Sigmoid colon (tissue), 7 donors: ENCODE results near the gene LRP11. TPM values are rescaled to one million over a fixed set of nuclear protein-coding genes. Genes with fewer than 3 reads are reported as not detected.

ENCODE experiments used
- DNase-seq: peaks from one replicate; pipeline ENCODE4 v3.0.0-alpha.2; 2019
- H3K27ac ChIP-seq, 4 donors: fragments of 200-600 bp; sonication (generic); one replicate each; pipeline ENCODE4 v1.5.1; 2016 to 2019; ENCODE audit warnings: mild to moderate bottlenecking in 1 of 4
- H3K27me3 ChIP-seq, 3 donors: fragments of 200-600 bp; sonication (generic); one replicate each; pipeline ENCODE4 v1.5.1; 2019; ENCODE audit warnings: mild to moderate bottlenecking in 1 of 3
- H3K36me3 ChIP-seq, 4 donors: fragments of 200-600 bp; sonication (generic); one replicate each; pipeline ENCODE4 v1.5.1; 2016 to 2019
- H3K4me1 ChIP-seq, 4 donors: fragments of 200-600 bp; sonication (generic); one replicate each; pipeline ENCODE4 v1.5.1; 2017 to 2019
- H3K4me3 ChIP-seq, 4 donors: fragments of 200-600 bp; sonication (generic); one replicate each; pipeline ENCODE4 v1.5.1; 2017 to 2019; ENCODE audit warnings: mild to moderate bottlenecking in 2 of 4, moderate library complexity in 1 of 4
- H3K9me3 ChIP-seq, 4 donors: fragments of 200-600 bp in 3 of 4; sonication (generic) in 3 of 4; one replicate each; pipeline versions ENCODE4 v1.5.1 to v1.6.1; 2013 to 2019
- CTCF ChIP-seq, 4 experiments: fragments of 450-650 bp in 3 of 4; fragments of 200-600 bp in 1 of 4; IDR thresholded peaks; one replicate each; pipeline ENCODE4 v1.5.1; 2016 to 2019; ENCODE audit warnings: antibody characterized with exemption in 4 of 4, mild to moderate bottlenecking in 3 of 4, moderate library complexity in 2 of 4
- EP300 ChIP-seq, 4 donors: sonication (generic); formaldehyde crosslinking; IDR thresholded peaks; one replicate each; pipeline ENCODE4 v1.6.1; 2017; ENCODE audit warnings: antibody characterized with exemption in 4 of 4
- POLR2A ChIP-seq, 2 donors: fragments of 450-650 bp; IDR thresholded peaks; one replicate each; pipeline ENCODE4 v1.6.1; 2016; ENCODE audit warnings: antibody characterized with exemption in 2 of 2, mild to moderate bottlenecking in 2 of 2, moderate library complexity in 2 of 2
- POLR2AphosphoS5 ChIP-seq, 4 donors: sonication (generic); formaldehyde crosslinking; IDR thresholded peaks; one replicate each; pipeline ENCODE4 v1.6.1; 2017; ENCODE audit warnings: antibody characterized with exemption in 4 of 4
- WGBS, 2 donors: extraction: QIAGEN DNeasy Blood & Tissue Kit; methylation state at CpG; one replicate each; pipeline ENCODE4 v1.1.7; 2013; 5-methylcytosine and 5-hydroxymethylcytosine counted together
- intact Hi-C: fragments of 100-400 bp; cut with DNase I; formaldehyde crosslinking; loops from one replicate; pipeline ENCODE4 v1.15.1; 2023
- polyA plus RNA-seq, 3 donors: library from polyadenylated mRNA; stranded (reverse); fragments of 200-250 nt; gene quantifications; one replicate each; pipeline ENCODE4 v1.2.3, GENCODE V29; 2013
- total RNA-seq, 4 donors: library from RNA; depleted of rRNA; stranded (reverse); fragments of >200 nt; gene quantifications; one replicate each; pipeline ENCODE4 v1.1.0, GENCODE V29; 2016
- donor health status: healthy with polysubstance abuse.
- donor health status: Bipolar disorder and iron deficiency.
- donor health status: healthy.

Gene LRP11
- total and polyA plus RNA-seq, 7 donors, result 2.4 to 71.7 (median 17.2) TPM

GRCh38 chr6:149891259-149891658 lies 27.1 kb upstream of the LRP11 start:
- Histone ChIP-seq H3K36me3 (no peaks in the 10 kb centered on the region), H3K27ac (no peak overlapping the region), H3K4me3 (no peak overlapping the region), H3K4me1 (peaks cover 0 to 17% (median 16%) of the 10 kb centered on the region in 4 donors), H3K9me3 (no peaks in the 10 kb centered on the region), H3K27me3 (no peaks in the 10 kb centered on the region)
- 73 to 82% methylated on average over 3 of the region's 3 CpGs for WGBS, 2 donors
- DNase-seq, result no peak
- intact Hi-C loops, result no loop called here
- no peak for TF ChIP-seq POLR2AphosphoS5 (IDR thresholded peaks at IDR 0.05)

GRCh38 chr6:149890629-149891045 lies 26.5 kb upstream of the LRP11 start:
- WGBS, 2 donors, result 52 to 85% methylated on average over 6 of the region's 6 CpGs
- H3K4me1 ChIP-seq, result peaks cover 0 to 11% (median 10%) of the 10 kb centered on the region in 4 donors
- no peaks in the 10 kb centered on the region for H3K9me3 ChIP-seq
- no peak overlapping the region for H3K4me3 ChIP-seq
- intact Hi-C loops, result no loop called here
- H3K27me3 ChIP-seq, result no peaks in the 10 kb centered on the region
- TF ChIP-seq POLR2A (IDR thresholded peaks at IDR 0.05) (no peak), POLR2AphosphoS5 (IDR thresholded peaks at IDR 0.05) (no peak), CTCF (IDR thresholded peaks at IDR 0.05) (no peak), EP300 (IDR thresholded peaks at IDR 0.05) (no peak)
- no peak for DNase-seq
- H3K27ac ChIP-seq, result no peak overlapping the region
- no peaks in the 10 kb centered on the region for H3K36me3 ChIP-seq

GRCh38 chr6:149889326-149889725 lies 25.2 kb upstream of the LRP11 start:
- no peaks in the 10 kb centered on the region for H3K9me3 ChIP-seq
- H3K27ac ChIP-seq, result no peak overlapping the region
- intact Hi-C loops, result no loop called here
- no peak for DNase-seq
- 80 to 89% methylated on average over 7 of the region's 7 CpGs for WGBS, 2 donors
- H3K4me1 ChIP-seq, result peaks cover 0 to 3% (median under 1%) of the 10 kb centered on the region in 4 donors
- no peaks in the 10 kb centered on the region for H3K36me3 ChIP-seq
- TF ChIP-seq POLR2A (IDR thresholded peaks at IDR 0.05) (no peak), POLR2AphosphoS5 (IDR thresholded peaks at IDR 0.05) (peak in 1 of 4 donors; percentile 11), EP300 (IDR thresholded peaks at IDR 0.05) (peak in 1 of 4 donors; percentile 17), CTCF (IDR thresholded peaks at IDR 0.05) (no peak)
- no peaks in the 10 kb centered on the region for H3K27me3 ChIP-seq
- H3K4me3 ChIP-seq, result no peak overlapping the region

- no peaks in the 10 kb centered on the region for H3K36me3 ChIP-seq
- H3K27ac ChIP-seq, result no peak overlapping the region
- no peaks in the 10 kb centered on the region for H3K27me3 ChIP-seq
- DNase-seq, result no peak
- WGBS, 2 donors, result 57 to 59% methylated on average over 1 of the region's 1 CpG
- intact Hi-C loops, result no loop called here
- H3K4me3 ChIP-seq, result no peak overlapping the region
- no peaks in the 10 kb centered on the region for H3K9me3 ChIP-seq
- TF ChIP-seq EP300 (IDR thresholded peaks at IDR 0.05) (no peak), POLR2A (IDR thresholded peaks at IDR 0.05) (no peak), CTCF (IDR thresholded peaks at IDR 0.05) (no peak), POLR2AphosphoS5 (IDR thresholded peaks at IDR 0.05) (no peak)
- H3K4me1 ChIP-seq, result peaks cover 0 to 5% (median 2%) of the 10 kb centered on the region in 4 donors
Measured at GRCh38 chr6:149888659-149889058, 24.5 kb upstream of the LRP11 start.

- H3K27me3 ChIP-seq, result no peaks in the 10 kb centered on the region
- H3K9me3 ChIP-seq, result no peaks in the 10 kb centered on the region
- H3K27ac ChIP-seq, result no peak overlapping the region
- H3K36me3 ChIP-seq, result no peaks in the 10 kb centered on the region
- H3K4me1 ChIP-seq, result peaks cover 0 to 5% (median 2%) of the 10 kb centered on the region in 4 donors
- intact Hi-C loops, result no loop called here
- H3K4me3 ChIP-seq, result no peak overlapping the region
- 26 to 81% methylated on average over 9 of the region's 9 CpGs for WGBS, 2 donors
- TF ChIP-seq CTCF (IDR thresholded peaks at IDR 0.05) (no peak), EP300 (IDR thresholded peaks at IDR 0.05) (no peak), POLR2AphosphoS5 (IDR thresholded peaks at IDR 0.05) (no peak), POLR2A (IDR thresholded peaks at IDR 0.05) (no peak)
- DNase-seq, result no peak
Measured at GRCh38 chr6:149888093-149888492, 23.9 kb upstream of the LRP11 start.
